K562 (cell line): ENCODE measurements around the gene IGF1R. TPM values are rescaled to one million over a fixed set of nuclear protein-coding genes. Genes with fewer than 3 reads are reported as not detected.

Experiments used
- ATAC-seq: fragments of 200-7000 bp; cut with Tn5 transposase; 3 replicates; pipeline ENCODE4 v1.9.1; 2020; ENCODE audit warnings: moderate library complexity
- BruUV-seq: library from RNA; stranded (reverse); fragments of 400-500 nt; replicated peaks from 2 replicates; lab custom pipeline; 2021; lab: Mats Ljungman, UMichigan
- CTCF ChIA-PET: fragments of 300-600 bp; formaldehyde crosslinking; extraction: SDS; loops from one replicate; lab custom pipeline; 2021; ENCODE audit warnings: low intra/inter-chr PET ratio; lab: Yijun Ruan, JAX
- POLR2A ChIA-PET: fragments of 300-600, 350-650 bp; sonication (Branson Sonifier 250); formaldehyde crosslinking; extraction: SDS; loops from one replicate; lab custom pipeline; 2021; ENCODE audit warnings: antibody characterized with exemption, inconsistent platforms; lab: Yijun Ruan, JAX
- DNase-seq, 4 experiments: peaks; one replicate each; pipeline versions ENCODE4 v3.0.0 to v3.0.0-alpha.2; 2011 to 2018; ENCODE audit warnings: low spot score in 3 of 4, mixed read lengths in 3 of 4; ENCODE audit errors: extremely low read depth in 1 of 4
- FAIRE-seq: peaks from 2 replicates; lab custom pipeline; 2011; peaks lifted over from hg19 to GRCh38; lab: Jason Lieb, UNC
- H2AFZ ChIP-seq: 2 replicates; pipeline ENCODE4 v1.6.0; 2011; ENCODE audit warnings: low read depth, low read length, control low read depth, inconsistent platforms
- H3K27ac ChIP-seq: fragments of 200-600 bp; 3 replicates; pipeline ENCODE4 v1.8.0; 2011; ENCODE audit warnings: low read depth, mild to moderate bottlenecking, control low read depth, inconsistent platforms, low read length, moderate library complexity, mixed read lengths; ENCODE audit errors: extremely low read depth
- H3K27me3 ChIP-seq, 2 experiments: fragments of 300-600 bp in 1 of 2; 2 replicates in 1 of 2; 3 replicates in 1 of 2; pipeline versions ENCODE4 v1.6.0 to v1.8.0; 2011; ENCODE audit warnings: inconsistent platforms in 2 of 2, low read length in 2 of 2, mild to moderate bottlenecking in 1 of 2, mixed read lengths in 1 of 2, moderate library complexity in 1 of 2; ENCODE audit not compliant: control insufficient read depth in 2 of 2, insufficient read depth in 2 of 2
- H3K36me3 ChIP-seq: fragments of 300-600 bp; 3 replicates; pipeline ENCODE4 v1.8.0; 2011; ENCODE audit warnings: mild to moderate bottlenecking, low read length, inconsistent platforms; ENCODE audit not compliant: control insufficient read depth, insufficient read depth
- H3K4me1 ChIP-seq, 2 experiments: fragments of 200-600 bp in 1 of 2; replicated peaks in 1 of 2; 2 replicates in 1 of 2; 3 replicates in 1 of 2; pipeline versions ENCODE4 v1.5.1 to v1.8.0; 2011; ENCODE audit warnings: inconsistent platforms in 2 of 2, low read length in 2 of 2, mild to moderate bottlenecking in 1 of 2, mixed read lengths in 1 of 2, moderate library complexity in 1 of 2; ENCODE audit not compliant: control insufficient read depth in 2 of 2, insufficient read depth in 2 of 2
- H3K4me2 ChIP-seq: 2 replicates; pipeline ENCODE4 v1.6.1; 2011; ENCODE audit warnings: low read length, control low read depth, inconsistent platforms, mixed read lengths; ENCODE audit not compliant: insufficient read depth
- H3K4me3 ChIP-seq: fragments of 200-600 bp; sonication (generic), shearing (Covaris generic); 2 replicates; pipeline ENCODE4 v1.5.1; 2016; ENCODE audit warnings: control low read depth, inconsistent platforms
- H3K79me2 ChIP-seq: fragments of 200-600 bp; 3 replicates; pipeline ENCODE4 v1.8.0; 2011; ENCODE audit warnings: low read length, inconsistent platforms; ENCODE audit not compliant: control insufficient read depth, insufficient read depth
- H3K9ac ChIP-seq, 2 experiments: 2 replicates each; pipeline versions ENCODE4 v1.6.0 to v1.6.1; 2011; ENCODE audit warnings: low read depth in 2 of 2, low read length in 2 of 2, control low read depth in 1 of 2, inconsistent platforms in 1 of 2, mild to moderate bottlenecking in 1 of 2, mixed read lengths in 1 of 2; ENCODE audit not compliant: insufficient read depth in 1 of 2
- H3K9me1 ChIP-seq: one replicate; pipeline ENCODE4 v1.6.0; 2011; ENCODE audit warnings: inconsistent platforms, mild to moderate bottlenecking, low read length, moderate library complexity; ENCODE audit not compliant: control insufficient read depth, insufficient read depth
- H3K9me3 ChIP-seq: replicated peaks from 2 replicates; pipeline ENCODE4 v1.5.1; 2011; ENCODE audit warnings: low read depth, low read length, inconsistent platforms; ENCODE audit not compliant: control insufficient read depth, insufficient read depth
- H4K20me1 ChIP-seq: replicated peaks from 2 replicates; pipeline ENCODE4 v1.6.1; 2011; ENCODE audit warnings: low read length, inconsistent platforms, mixed read lengths; ENCODE audit not compliant: control insufficient read depth, insufficient read depth
- BCLAF1 ChIP-seq, 2 experiments: fragments of 450-650 bp in 1 of 2; IDR thresholded peaks; 2 replicates each; pipeline ENCODE4 v1.6.1; 2011 to 2017; ENCODE audit warnings: low read depth in 2 of 2, antibody characterized with exemption in 1 of 2, borderline replicate concordance in 1 of 2, low read length in 1 of 2, mild to moderate bottlenecking in 1 of 2, mixed read lengths in 1 of 2; ENCODE audit not compliant: control insufficient read depth in 1 of 2
- CREB3 ChIP-seq: fragments of 450-650 bp; conservative IDR thresholded peaks from 2 replicates; pipeline ENCODE4 v1.6.1; 2016; ENCODE audit warnings: missing genetic modification characterization, low read depth, mild to moderate bottlenecking, missing compliant biosample characterization, moderate library complexity
- GTF3C2 ChIP-seq: IDR thresholded peaks from 3 replicates; pipeline ENCODE4 v1.6.1; 2011; ENCODE audit warnings: borderline replicate concordance, mild to moderate bottlenecking, moderate library complexity; ENCODE audit not compliant: insufficient read length; ENCODE audit errors: extremely low read depth
- TARDBP ChIP-seq: fragments of 450-650 bp; IDR thresholded peaks from 2 replicates; pipeline ENCODE4 v1.6.1; 2016
- UBTF ChIP-seq, 2 experiments: IDR thresholded peaks; 2 replicates each; pipeline ENCODE4 v1.6.1; 2012; ENCODE audit warnings: improper control_type of control experiment in 2 of 2, low read depth in 2 of 2, low read length in 2 of 2, borderline replicate concordance in 1 of 2
- ZBTB5 ChIP-seq: fragments of 450-650 bp; IDR thresholded peaks from 2 replicates; pipeline ENCODE4 v1.6.1; 2017; ENCODE audit warnings: antibody characterized with exemption
- ZNF511 ChIP-seq: sonication (generic); formaldehyde crosslinking; IDR thresholded peaks from 2 replicates; pipeline ENCODE4 v1.8.0; 2022; ENCODE audit warnings: mild to moderate bottlenecking, missing genetic modification reagents
- ZNF75A ChIP-seq: fragments of 450-650 bp; formaldehyde crosslinking; IDR thresholded peaks from 2 replicates; pipeline ENCODE4 v1.4.0; 2020; ENCODE audit warnings: mild to moderate bottlenecking
- WGBS: fragments of 100-300 bp; shearing (Covaris generic); methylation state at CpG from one replicate; pipeline ENCODE4 v1.1.6; 2016; ENCODE audit warnings: low coverage, mixed read lengths; ENCODE audit not compliant: insufficient coverage; ENCODE audit errors: missing lambda C conversion rate; 5-methylcytosine and 5-hydroxymethylcytosine counted together
- in situ Hi-C: fragments of 300-500 bp; cut with MboI; formaldehyde crosslinking; loops from 4 replicates; pipeline ENCODE4 v1.15.0; 2018; ENCODE audit warnings: inconsistent platforms, mixed read lengths
- intact Hi-C: fragments of 100-400 bp; cut with micrococcal nuclease; formaldehyde crosslinking; loops from 2 replicates; pipeline ENCODE4 v1.14.2; 2022
- polyA plus RNA-seq, 8 experiments: library from polyadenylated mRNA; depleted of rRNA in 4 of 8; stranded (reverse) in 5 of 8; unstranded in 3 of 8; fragments of >200 nt; fragmentation: Nextera tagmentation in 2 of 8; fragmentation: Illumina TruSeq in 1 of 8; extraction: Ambion mirVana in 2 of 8; extraction: Trizol in 1 of 8; gene quantifications; 2 replicates each; pipeline versions ENCODE4 v1.2.1 to v1.2.3, GENCODE V29; 2011 to 2014; ENCODE audit warnings: inconsistent platforms in 1 of 8, missing spikeins in 1 of 8
- total RNA-seq, 7 experiments: library from RNA; depleted of rRNA in 6 of 7; stranded (reverse); fragments of >200 nt in 6 of 7; fragmentation: Illumina TruSeq in 2 of 7; extraction: Trizol in 2 of 7; gene quantifications; 2 replicates each; pipeline versions ENCODE4 v1.2.1 to v1.2.3, GENCODE V29; 2011 to 2021; ENCODE audit warnings: low replicate concordance in 1 of 7

Gene IGF1R
- total and polyA plus RNA-seq, 9 of the 15 experiments (the other 6 are each of a cell fraction or from before 2014, with no cell fraction given) = 0.35 to 8.0 (median 1.6) TPM

- H3K36me3 ChIP-seq = no peaks in the 10 kb centered on the region
- ChIA-PET POLR2A (interaction anchor here (0.6 kb wide), 1 partner anchor 958 kb away, joined by 3 read pairs; no protein-coding TSS in a partner anchor), CTCF (no interaction called here)
- H3K27me3 ChIP-seq = peaks cover 40 to 43% of the 10 kb centered on the region in 2 experiments
- no peaks in the 10 kb centered on the region for H3K79me2 ChIP-seq
- ATAC-seq (no peak), FAIRE-seq (no peak), DNase-seq (no peak)
- no peak overlapping the region for H3K4me3 ChIP-seq
- no peak overlapping the region for H2AFZ ChIP-seq
- no peak overlapping the region for H3K9ac ChIP-seq
- no peak overlapping the region for H3K4me2 ChIP-seq
- in situ Hi-C loops (no loop called here), intact Hi-C loops (no loop called here)
- WGBS = 0% methylated on average over 5 of the region's 5 CpGs
- no peak overlapping the region for H3K27ac ChIP-seq
- BruUV-seq = no TSS peak
- H4K20me1 ChIP-seq = 0 out of 2 replicates have a peak, but pooled peaks cover 3% of the 10 kb centered on the region
- H3K4me1 ChIP-seq = peaks cover 0 to 4% of the 10 kb centered on the region in 2 experiments; a peak in 2 of 5 replicates
- no peaks in the 10 kb centered on the region for H3K9me1 ChIP-seq
- no peaks in the 10 kb centered on the region for H3K9me3 ChIP-seq
- TF ChIP-seq GTF3C2 = no peak
- TF ChIP-seq ZBTB5 = no peak
- TF ChIP-seq ZNF75A (CRISPR knock-in tag) = no peak
- no peak for TF ChIP-seq UBTF (IDR thresholded peaks at IDR 0.05; ENCODE audit: borderline replicate concordance in 1 of 2, low read depth in 2 of 2, low read length in 2 of 2)
- TF ChIP-seq CREB3 (tag) = no peak
- no peak for TF ChIP-seq ZNF511
- no peak for TF ChIP-seq TARDBP
- no peak for TF ChIP-seq BCLAF1 (IDR thresholded peaks at IDR 0.05; ENCODE audit: borderline replicate concordance in 1 of 2, control insufficient read depth in 1 of 2, low read depth in 2 of 2, low read length in 1 of 2)
Measured at GRCh38 chr15:98967916-98968315, 319.6 kb downstream of the IGF1R start.
